ENCODE data around the gene POLG. TPM values are rescaled to one million over a fixed set of nuclear protein-coding genes. Genes with fewer than 3 reads are reported as not detected.
A peak's percentile ranks its signal among the peaks of the same experiment; 100 is the strongest.

Gene POLG
- total RNA-seq, 1 donor from 2014 or later: 144 TPM

DNA sequence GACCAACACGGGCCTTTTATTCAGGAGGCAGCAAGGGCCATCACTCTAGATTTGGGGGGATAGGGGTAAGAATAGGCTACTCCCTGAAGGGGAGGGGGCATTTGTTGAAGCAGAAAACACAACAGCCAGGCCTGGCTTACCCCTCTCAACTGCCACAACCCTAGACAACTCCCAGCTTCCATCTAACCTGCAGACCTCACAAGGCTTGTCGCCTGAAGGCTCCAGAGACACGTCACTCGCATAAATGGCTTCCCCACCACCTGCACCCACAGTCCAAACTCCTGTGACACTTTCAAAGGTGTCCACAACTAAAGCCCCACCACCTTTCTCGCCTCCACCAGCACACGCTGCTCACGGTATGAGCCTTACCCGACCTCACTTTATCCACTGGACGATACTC, 14.9 kb downstream of the POLG start:
- Mint-ChIP-seq H3K27ac (no peak overlapping the region), H3K9me3 (no peaks in the 10 kb centered on the region), H3K4me3 (no peak overlapping the region), H3K4me1 (no peaks in the 10 kb centered on the region), H3K27me3 (no peaks in the 10 kb centered on the region), H3K36me3 (ENCODE audit: low read depth) (peaks cover 95% of the 10 kb centered on the region)
- intact Hi-C loops (cut with micrococcal nuclease): no loop called here
- ChIA-PET POLR2A (no interaction called here), CTCF (no interaction called here)
- TF ChIP-seq, protein P1, sequence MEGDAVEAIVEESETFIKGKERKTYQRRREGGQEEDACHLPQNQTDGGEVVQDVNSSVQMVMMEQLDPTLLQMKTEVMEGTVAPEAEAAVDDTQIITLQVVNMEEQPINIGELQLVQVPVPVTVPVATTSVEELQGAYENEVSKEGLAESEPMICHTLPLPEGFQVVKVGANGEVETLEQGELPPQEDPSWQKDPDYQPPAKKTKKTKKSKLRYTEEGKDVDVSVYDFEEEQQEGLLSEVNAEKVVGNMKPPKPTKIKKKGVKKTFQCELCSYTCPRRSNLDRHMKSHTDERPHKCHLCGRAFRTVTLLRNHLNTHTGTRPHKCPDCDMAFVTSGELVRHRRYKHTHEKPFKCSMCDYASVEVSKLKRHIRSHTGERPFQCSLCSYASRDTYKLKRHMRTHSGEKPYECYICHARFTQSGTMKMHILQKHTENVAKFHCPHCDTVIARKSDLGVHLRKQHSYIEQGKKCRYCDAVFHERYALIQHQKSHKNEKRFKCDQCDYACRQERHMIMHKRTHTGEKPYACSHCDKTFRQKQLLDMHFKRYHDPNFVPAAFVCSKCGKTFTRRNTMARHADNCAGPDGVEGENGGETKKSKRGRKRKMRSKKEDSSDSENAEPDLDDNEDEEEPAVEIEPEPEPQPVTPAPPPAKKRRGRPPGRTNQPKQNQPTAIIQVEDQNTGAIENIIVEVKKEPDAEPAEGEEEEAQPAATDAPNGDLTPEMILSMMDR (IDR thresholded peaks at IDR 0.05): no peak
- DNase-seq (no peak), ATAC-seq (ENCODE audit: low read depth) (no peak)

DNA sequence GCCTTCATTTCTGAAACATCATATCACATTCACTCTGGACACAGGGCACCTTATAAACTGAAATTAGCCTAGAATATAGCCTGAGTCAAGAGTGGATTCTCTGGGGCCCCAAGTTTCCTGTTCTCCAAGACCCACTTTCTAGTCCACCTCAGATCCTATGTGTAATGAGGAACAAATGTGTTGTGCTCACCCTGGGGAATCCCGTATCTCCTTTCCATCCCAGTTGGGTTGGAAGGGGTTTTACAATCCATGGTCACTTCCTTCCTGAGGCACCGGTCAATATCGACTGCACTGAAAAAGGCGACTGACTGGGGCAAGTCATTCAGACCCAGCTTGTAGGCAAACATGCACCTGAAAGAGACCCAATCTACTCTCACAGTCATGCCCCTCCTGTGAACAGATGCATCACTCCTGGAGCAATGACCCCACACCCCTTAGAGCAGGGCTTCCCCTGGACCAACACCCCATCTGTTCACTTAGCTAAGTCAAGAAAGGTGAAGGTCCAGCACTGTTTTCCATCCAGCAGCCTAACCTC, 17.4 kb downstream of the POLG start:
- ChIA-PET POLR2A (interaction anchor here (1.3 kb wide), 1 partner anchor 17 kb away, joined by 3 read pairs; the partner anchor contains the start of gene POLG), CTCF (no interaction called here)
- no peaks in the 10 kb centered on the region for H3K27me3 Mint-ChIP-seq
- ATAC-seq (ENCODE audit: low read depth): no peak
- no peak for DNase-seq
- no peak overlapping the region for H3K4me3 Mint-ChIP-seq
- no peaks in the 10 kb centered on the region for H3K9me3 Mint-ChIP-seq
- peaks cover 88% of the 10 kb centered on the region for H3K36me3 Mint-ChIP-seq (ENCODE audit: low read depth)
- intact Hi-C loops (cut with micrococcal nuclease): no loop called here
- no peaks in the 10 kb centered on the region for H3K4me1 Mint-ChIP-seq
- TF ChIP-seq, protein P1 (IDR thresholded peaks at IDR 0.05): no peak
- peak overlapping the region; percentile 46 for H3K27ac Mint-ChIP-seq

DNA sequence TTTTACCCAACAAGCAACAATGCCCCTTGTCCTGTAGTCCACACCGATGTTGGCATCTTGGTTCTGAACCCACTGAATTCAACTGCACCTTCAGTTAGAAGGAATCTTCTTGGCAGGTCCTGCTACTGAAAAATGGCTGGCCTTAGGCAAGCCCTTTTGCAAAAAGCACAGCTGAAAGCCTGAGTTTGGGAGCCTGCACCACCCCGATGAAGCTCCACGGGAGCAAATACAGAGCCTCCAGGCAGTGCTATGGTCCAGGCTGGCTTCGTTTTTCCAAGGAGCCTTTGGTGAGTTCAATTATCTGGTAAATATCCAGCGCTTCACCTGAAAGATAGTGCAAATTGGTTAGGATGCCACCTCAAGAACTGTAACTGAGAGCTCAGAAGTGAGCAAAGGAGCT, 18.1 kb downstream of the POLG start:
- Mint-ChIP-seq H3K27me3 (no peaks in the 10 kb centered on the region), H3K9me3 (no peaks in the 10 kb centered on the region), H3K27ac (no peak overlapping the region), H3K4me3 (no peak overlapping the region), H3K4me1 (no peaks in the 10 kb centered on the region), H3K36me3 (ENCODE audit: low read depth) (peaks cover 80% of the 10 kb centered on the region)
- intact Hi-C loops (cut with micrococcal nuclease): no loop called here
- CTCF ChIA-PET: no interaction called here
- ATAC-seq (ENCODE audit: low read depth): no peak
- TF ChIP-seq, protein P1 (IDR thresholded peaks at IDR 0.05): no peak
- POLR2A ChIA-PET: interaction anchor here (1.3 kb wide), 1 partner anchor 18 kb away, joined by 3 read pairs; the partner anchor contains the start of gene POLG
- DNase-seq: no peak

DNA sequence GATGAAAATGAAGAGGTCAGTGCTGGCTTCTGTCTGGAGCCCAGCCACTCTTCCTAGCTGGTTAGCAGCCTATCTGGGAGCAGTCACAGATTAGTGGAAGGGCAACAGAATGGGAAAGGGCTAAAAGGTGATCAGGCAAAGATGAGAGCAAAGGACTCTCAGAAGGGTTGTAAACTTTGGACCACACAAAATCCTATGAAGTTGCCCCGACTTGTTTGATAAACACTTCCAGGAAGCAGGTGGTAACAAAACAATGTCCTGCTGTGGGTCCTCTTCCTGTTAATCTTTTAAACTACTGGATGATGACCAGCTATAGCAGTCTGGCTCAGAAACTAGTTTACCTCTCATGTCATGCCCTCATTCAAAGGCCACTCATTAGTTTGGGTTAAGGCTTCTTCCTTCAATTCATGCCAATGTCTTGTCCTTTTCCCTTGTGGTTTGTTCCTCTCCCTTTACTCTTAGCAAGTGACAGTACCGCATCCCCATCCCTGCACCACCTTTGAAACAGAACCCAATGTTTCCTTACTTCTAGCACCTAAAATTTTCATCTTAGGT, 19.2 kb downstream of the POLG start:
- intact Hi-C loops (cut with micrococcal nuclease): no loop called here
- ChIA-PET CTCF (no interaction called here), POLR2A (interaction anchor here (1.6 kb wide), 1 partner anchor 19 kb away, joined by 3 read pairs; the partner anchor contains the start of gene POLG)
- no peaks in the 10 kb centered on the region for H3K9me3 Mint-ChIP-seq
- peaks cover 2% of the 10 kb centered on the region for H3K4me1 Mint-ChIP-seq
- TF ChIP-seq, protein P1 (IDR thresholded peaks at IDR 0.05): no peak
- H3K27ac Mint-ChIP-seq: no peak overlapping the region
- no peak overlapping the region for H3K4me3 Mint-ChIP-seq
- DNase-seq (no peak), ATAC-seq (ENCODE audit: low read depth) (no peak)
- H3K27me3 Mint-ChIP-seq: no peaks in the 10 kb centered on the region
- peaks cover 70% of the 10 kb centered on the region for H3K36me3 Mint-ChIP-seq (ENCODE audit: low read depth)

DNA sequence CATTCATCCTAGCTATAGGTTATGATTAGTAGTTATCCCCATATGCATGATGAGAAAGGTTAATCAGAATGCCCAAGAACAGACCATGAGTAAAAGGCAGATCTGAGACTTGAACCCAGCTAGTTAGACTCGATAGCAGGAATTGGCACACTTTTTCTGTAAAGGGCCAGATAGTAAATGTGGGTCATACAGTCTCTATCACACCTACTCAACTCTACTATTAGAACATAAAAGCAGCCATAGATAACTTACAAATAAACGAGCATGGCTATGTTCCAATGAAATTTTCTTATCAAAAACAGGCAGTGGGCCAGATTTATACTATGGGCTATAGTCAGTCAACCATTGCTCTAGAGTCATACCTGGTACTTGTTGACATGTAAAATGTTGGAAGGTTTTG, 24.6 kb downstream of the POLG start:
- CTCF ChIA-PET: no interaction called here
- H3K36me3 Mint-ChIP-seq (ENCODE audit: low read depth): peaks cover 18% of the 10 kb centered on the region
- H3K9me3 Mint-ChIP-seq: no peaks in the 10 kb centered on the region
- H3K4me1 Mint-ChIP-seq: peaks cover 5% of the 10 kb centered on the region
- TF ChIP-seq, protein P1 (IDR thresholded peaks at IDR 0.05): no peak
- no peak for ATAC-seq (ENCODE audit: low read depth)
- H3K27ac Mint-ChIP-seq: no peak overlapping the region
- intact Hi-C loops (cut with micrococcal nuclease): no loop called here
- no peaks in the 10 kb centered on the region for H3K27me3 Mint-ChIP-seq
- no peak for DNase-seq
- POLR2A ChIA-PET: no interaction called here
- no peak overlapping the region for H3K4me3 Mint-ChIP-seq
